A673 (cell line): ENCODE data around the gene PLK3. TPM values are rescaled to one million over a fixed set of nuclear protein-coding genes. Genes with fewer than 3 reads are reported as not detected.

Experiments used
- BruUV-seq: library from RNA; stranded (reverse); fragments of 400-500 nt; replicated peaks from 2 replicates; lab custom pipeline; 2021; lab: Mats Ljungman, UMichigan
- CTCF ChIA-PET: fragments of 300-600 bp; sonication (Branson Sonifier 250); formaldehyde crosslinking; loops from one replicate; lab custom pipeline; 2022; ENCODE audit warnings: antibody characterized with exemption; lab: Charles Lee
- POLR2A ChIA-PET: fragments of 300-600 bp; sonication (Branson Sonifier 250); formaldehyde crosslinking; loops from one replicate; lab custom pipeline; 2022; ENCODE audit warnings: antibody characterized with exemption; ENCODE audit not compliant: low non-redundant PET; lab: Charles Lee
- DNase-seq: peaks from one replicate; pipeline ENCODE4 v3.0.0-alpha.2; 2015; ENCODE audit warnings: low spot score
- H3K27ac ChIP-seq: fragments of 200-600 bp; sonication (generic); 2 replicates; pipeline ENCODE4 v1.5.1; 2016; ENCODE audit warnings: mixed run types, low read depth, mild to moderate bottlenecking, mixed read lengths, antibody characterized with exemption, low read length; ENCODE audit not compliant: poor library complexity, severe bottlenecking
- H3K27me3 ChIP-seq: fragments of 200-600 bp; sonication (generic); replicated peaks from 2 replicates; pipeline ENCODE4 v1.6.1; 2017; ENCODE audit warnings: mixed run types, low read depth, mild to moderate bottlenecking, mixed read lengths, antibody characterized with exemption, low read length; ENCODE audit not compliant: insufficient read depth, poor library complexity
- H3K36me3 ChIP-seq: fragments of 200-600 bp; sonication (generic); 2 replicates; pipeline ENCODE4 v1.6.1; 2016; ENCODE audit warnings: mixed run types, mild to moderate bottlenecking, mixed read lengths, antibody characterized with exemption, low read length; ENCODE audit not compliant: insufficient read depth, poor library complexity, severe bottlenecking
- H3K4me1 ChIP-seq: fragments of 200-600 bp; sonication (generic); 2 replicates; pipeline ENCODE4 v1.6.1; 2017; ENCODE audit warnings: mixed run types, mild to moderate bottlenecking, mixed read lengths, antibody characterized with exemption, low read length; ENCODE audit not compliant: insufficient read depth, poor library complexity, severe bottlenecking
- H3K4me3 ChIP-seq: fragments of 200-600 bp; sonication (generic); 2 replicates; pipeline ENCODE4 v1.5.1; 2016; ENCODE audit warnings: low read depth, mixed run types, mild to moderate bottlenecking, mixed read lengths, low read length; ENCODE audit not compliant: poor library complexity, severe bottlenecking
- H3K9me3 ChIP-seq: fragments of 200-600 bp; sonication (generic); 2 replicates; pipeline ENCODE4 v1.6.1; 2016; ENCODE audit warnings: mixed run types, low read depth, mild to moderate bottlenecking, mixed read lengths, antibody characterized with exemption, low read length; ENCODE audit not compliant: poor library complexity, severe bottlenecking
- EZH2 ChIP-seq: fragments of 200-600 bp; sonication (generic); IDR thresholded peaks from 2 replicates; pipeline ENCODE4 v1.6.1; 2017; ENCODE audit warnings: borderline replicate concordance, low read depth, mild to moderate bottlenecking, mixed read lengths, antibody characterized with exemption, low read length; ENCODE audit not compliant: poor library complexity, severe bottlenecking
- intact Hi-C: fragments of 100-400 bp; cut with micrococcal nuclease; formaldehyde crosslinking; loops from one replicate; pipeline ENCODE4 v1.10.0; 2022; ENCODE audit not compliant: unreplicated experiment
- total RNA-seq: library from RNA; stranded (reverse); gene quantifications from 2 replicates; pipeline ENCODE4 v1.2.3, GENCODE V29; 2021
- TF ChIP-seq, protein P1 (sequence below): fragments of 300-800, 200-600 bp; sonication (generic); conservative IDR thresholded peaks from 2 replicates; pipeline ENCODE4 v1.5.1; 2017; ENCODE audit warnings: low read depth, mild to moderate bottlenecking, antibody characterized with exemption, low read length, moderate library complexity, mixed read lengths

Gene PLK3
- total RNA-seq, 1 experiment from 2014 or later: 15.6 TPM

- no peak for DNase-seq
- Histone ChIP-seq H3K36me3 (no peaks in the 10 kb centered on the region), H3K4me3 (no peak overlapping the region), H3K27ac (no peak overlapping the region), H3K27me3 (no peaks in the 10 kb centered on the region), H3K9me3 (no peaks in the 10 kb centered on the region), H3K4me1 (no peaks in the 10 kb centered on the region)
- intact Hi-C loops: no loop called here
- TF ChIP-seq, protein P1, sequence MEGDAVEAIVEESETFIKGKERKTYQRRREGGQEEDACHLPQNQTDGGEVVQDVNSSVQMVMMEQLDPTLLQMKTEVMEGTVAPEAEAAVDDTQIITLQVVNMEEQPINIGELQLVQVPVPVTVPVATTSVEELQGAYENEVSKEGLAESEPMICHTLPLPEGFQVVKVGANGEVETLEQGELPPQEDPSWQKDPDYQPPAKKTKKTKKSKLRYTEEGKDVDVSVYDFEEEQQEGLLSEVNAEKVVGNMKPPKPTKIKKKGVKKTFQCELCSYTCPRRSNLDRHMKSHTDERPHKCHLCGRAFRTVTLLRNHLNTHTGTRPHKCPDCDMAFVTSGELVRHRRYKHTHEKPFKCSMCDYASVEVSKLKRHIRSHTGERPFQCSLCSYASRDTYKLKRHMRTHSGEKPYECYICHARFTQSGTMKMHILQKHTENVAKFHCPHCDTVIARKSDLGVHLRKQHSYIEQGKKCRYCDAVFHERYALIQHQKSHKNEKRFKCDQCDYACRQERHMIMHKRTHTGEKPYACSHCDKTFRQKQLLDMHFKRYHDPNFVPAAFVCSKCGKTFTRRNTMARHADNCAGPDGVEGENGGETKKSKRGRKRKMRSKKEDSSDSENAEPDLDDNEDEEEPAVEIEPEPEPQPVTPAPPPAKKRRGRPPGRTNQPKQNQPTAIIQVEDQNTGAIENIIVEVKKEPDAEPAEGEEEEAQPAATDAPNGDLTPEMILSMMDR: no peak
- no peak for TF ChIP-seq EZH2
- CTCF ChIA-PET: no interaction called here
- BruUV-seq: no TSS peak
- POLR2A ChIA-PET: no interaction called here
Measured at GRCh38 chr1:44846985-44847384, 46.8 kb downstream of the PLK3 start.

- DNase-seq: no peak
- H3K36me3 ChIP-seq: no peaks in the 10 kb centered on the region
- CTCF ChIA-PET: no interaction called here
- intact Hi-C loops: no loop called here
- TF ChIP-seq, protein P1: no peak
- no peak for TF ChIP-seq EZH2
- no peaks in the 10 kb centered on the region for H3K27me3 ChIP-seq
- H3K9me3 ChIP-seq: no peaks in the 10 kb centered on the region
- no TSS peak for BruUV-seq
- H3K27ac ChIP-seq: no peak overlapping the region
- POLR2A ChIA-PET: no interaction called here
- no peak overlapping the region for H3K4me3 ChIP-seq
- no peaks in the 10 kb centered on the region for H3K4me1 ChIP-seq
Measured at GRCh38 chr1:44847845-44848244, 47.7 kb downstream of the PLK3 start.

GRCh38 chr1:44848456-44849181 lies 48.4 kb downstream of the PLK3 start:
- no peak overlapping the region for H3K4me3 ChIP-seq
- no peak for DNase-seq
- BruUV-seq: no TSS peak
- intact Hi-C loops: no loop called here
- no peaks in the 10 kb centered on the region for H3K9me3 ChIP-seq
- H3K27me3 ChIP-seq: no peaks in the 10 kb centered on the region
- ChIA-PET POLR2A (no interaction called here), CTCF (no interaction called here)
- no peaks in the 10 kb centered on the region for H3K4me1 ChIP-seq
- H3K27ac ChIP-seq: no peak overlapping the region
- H3K36me3 ChIP-seq: no peaks in the 10 kb centered on the region
- TF ChIP-seq, protein P1: no peak
- TF ChIP-seq EZH2: no peak
